ENCODE measurements around the gene DSCAM. TPM values are rescaled to one million over a fixed set of nuclear protein-coding genes. Genes with fewer than 3 reads are reported as not detected.

Gene DSCAM
- total RNA-seq, 3 donors from 2014 or later, result not detected

GRCh38 chr21:40819071-40819900, 27.7 kb downstream of the DSCAM start:
- peaks cover 10% of the 10 kb centered on the region for H3K9me3 Mint-ChIP-seq
- no peak overlapping the region for H3K4me3 Mint-ChIP-seq
- no peaks in the 10 kb centered on the region for H3K4me1 Mint-ChIP-seq (ENCODE audit: low read depth)

GRCh38 chr21:40813918-40814317, 33.0 kb downstream of the DSCAM start:
- no peaks in the 10 kb centered on the region for H3K36me3 Mint-ChIP-seq (ENCODE audit: insufficient read depth)
- ATAC-seq (no peak), DNase-seq (no peak)
- no peak overlapping the region for H3K4me3 Mint-ChIP-seq
- H3K9me3 Mint-ChIP-seq, result peaks cover 3% of the 10 kb centered on the region
- H3K27me3 Mint-ChIP-seq (ENCODE audit: low read depth), result peaks cover 2% of the 10 kb centered on the region
- no peaks in the 10 kb centered on the region for H3K4me1 Mint-ChIP-seq (ENCODE audit: low read depth)

More at GRCh38 chr21:40819071-40819900, 27.7 kb downstream of the DSCAM start:
- DNase-seq (no peak), ATAC-seq (no peak)
- Mint-ChIP-seq H3K36me3 (ENCODE audit: insufficient read depth) (no peaks in the 10 kb centered on the region), H3K27me3 (ENCODE audit: low read depth) (peaks cover 2% of the 10 kb centered on the region)

GRCh38 chr21:40809673-40810197, 37.2 kb downstream of the DSCAM start:
- no peaks in the 10 kb centered on the region for H3K4me1 Mint-ChIP-seq (ENCODE audit: low read depth)
- H3K9me3 Mint-ChIP-seq, result peaks cover 10% of the 10 kb centered on the region
- no peak for ATAC-seq

GRCh38 chr21:40803101-40803500, 43.9 kb downstream of the DSCAM start:
- Mint-ChIP-seq H3K4me1 (ENCODE audit: low read depth) (no peaks in the 10 kb centered on the region), H3K27me3 (ENCODE audit: low read depth) (no peaks in the 10 kb centered on the region), H3K9me3 (peaks cover 32% of the 10 kb centered on the region), H3K36me3 (ENCODE audit: insufficient read depth) (peaks cover 2% of the 10 kb centered on the region), H3K4me3 (no peak overlapping the region)
- DNase-seq (no peak), ATAC-seq (no peak)

More at GRCh38 chr21:40809673-40810197, 37.2 kb downstream of the DSCAM start:
- H3K36me3 Mint-ChIP-seq (ENCODE audit: insufficient read depth), result no peaks in the 10 kb centered on the region
- no peak overlapping the region for H3K4me3 Mint-ChIP-seq
- peaks cover 2% of the 10 kb centered on the region for H3K27me3 Mint-ChIP-seq (ENCODE audit: low read depth)
- no peak for DNase-seq

GRCh38 chr21:40800126-40800525, 46.8 kb downstream of the DSCAM start:
- ATAC-seq, result no peak

GRCh38 chr21:40797891-40798290, 49.1 kb downstream of the DSCAM start:
- no peak overlapping the region for H3K4me3 Mint-ChIP-seq
- H3K9me3 Mint-ChIP-seq, result peaks cover 41% of the 10 kb centered on the region
- peaks cover 2% of the 10 kb centered on the region for H3K36me3 Mint-ChIP-seq (ENCODE audit: insufficient read depth)
- DNase-seq (no peak), ATAC-seq (no peak)
- H3K4me1 Mint-ChIP-seq (ENCODE audit: low read depth), result no peaks in the 10 kb centered on the region
- no peaks in the 10 kb centered on the region for H3K27me3 Mint-ChIP-seq (ENCODE audit: low read depth)

More at GRCh38 chr21:40800126-40800525, 46.8 kb downstream of the DSCAM start:
- Mint-ChIP-seq H3K4me1 (ENCODE audit: low read depth) (no peaks in the 10 kb centered on the region), H3K9me3 (peaks cover 44% of the 10 kb centered on the region), H3K4me3 (no peak overlapping the region), H3K27me3 (ENCODE audit: low read depth) (no peaks in the 10 kb centered on the region), H3K36me3 (ENCODE audit: insufficient read depth) (peaks cover 2% of the 10 kb centered on the region)
- DNase-seq, result no peak

GRCh38 chr21:40797410-40797809, 49.5 kb downstream of the DSCAM start:
- no peak overlapping the region for H3K4me3 Mint-ChIP-seq
- no peaks in the 10 kb centered on the region for H3K27me3 Mint-ChIP-seq (ENCODE audit: low read depth)
- H3K4me1 Mint-ChIP-seq (ENCODE audit: low read depth), result no peaks in the 10 kb centered on the region
- peaks cover 41% of the 10 kb centered on the region for H3K9me3 Mint-ChIP-seq
- no peak for ATAC-seq
- DNase-seq, result no peak
- peaks cover 2% of the 10 kb centered on the region for H3K36me3 Mint-ChIP-seq (ENCODE audit: insufficient read depth)

- DNase-seq (no peak), ATAC-seq (no peak)
- Mint-ChIP-seq H3K4me3 (no peak overlapping the region), H3K27me3 (ENCODE audit: low read depth) (no peaks in the 10 kb centered on the region), H3K4me1 (ENCODE audit: low read depth) (no peaks in the 10 kb centered on the region), H3K9me3 (peaks cover 38% of the 10 kb centered on the region), H3K36me3 (ENCODE audit: insufficient read depth) (peaks cover 2% of the 10 kb centered on the region)
Observed at GRCh38 chr21:40796464-40796863, 50.5 kb downstream of the DSCAM start.

GRCh38 chr21:40795313-40795712, 51.6 kb downstream of the DSCAM start:
- Mint-ChIP-seq H3K9me3 (peaks cover 36% of the 10 kb centered on the region), H3K4me3 (no peak overlapping the region), H3K27me3 (ENCODE audit: low read depth) (no peaks in the 10 kb centered on the region), H3K36me3 (ENCODE audit: insufficient read depth) (peaks cover 2% of the 10 kb centered on the region), H3K4me1 (ENCODE audit: low read depth) (no peaks in the 10 kb centered on the region)
- ATAC-seq, result no peak
- DNase-seq, result no peak

- Mint-ChIP-seq H3K27me3 (ENCODE audit: low read depth) (no peaks in the 10 kb centered on the region), H3K36me3 (ENCODE audit: insufficient read depth) (no peaks in the 10 kb centered on the region), H3K9me3 (peaks cover 25% of the 10 kb centered on the region), H3K4me1 (ENCODE audit: low read depth) (no peaks in the 10 kb centered on the region), H3K4me3 (no peak overlapping the region)
- no peak for ATAC-seq
- DNase-seq, result no peak
Observed at GRCh38 chr21:40792691-40793456, 54.1 kb downstream of the DSCAM start.

GRCh38 chr21:40788635-40789034, 58.3 kb downstream of the DSCAM start:
- H3K27me3 Mint-ChIP-seq (ENCODE audit: low read depth), result no peaks in the 10 kb centered on the region
- no peak overlapping the region for H3K4me3 Mint-ChIP-seq
- ATAC-seq (no peak), DNase-seq (no peak)
- peaks cover 10% of the 10 kb centered on the region for H3K9me3 Mint-ChIP-seq
- H3K36me3 Mint-ChIP-seq (ENCODE audit: insufficient read depth), result no peaks in the 10 kb centered on the region
- no peaks in the 10 kb centered on the region for H3K4me1 Mint-ChIP-seq (ENCODE audit: low read depth)

- DNase-seq (no peak), ATAC-seq (no peak)
Observed at GRCh38 chr21:40783404-40783803, 63.6 kb downstream of the DSCAM start.

GRCh38 chr21:40770435-40771055, 76.4 kb downstream of the DSCAM start:
- ATAC-seq (no peak), DNase-seq (no peak)
- H3K4me3 Mint-ChIP-seq, result no peak overlapping the region
- H3K36me3 Mint-ChIP-seq (ENCODE audit: insufficient read depth), result no peaks in the 10 kb centered on the region
- no peaks in the 10 kb centered on the region for H3K9me3 Mint-ChIP-seq
- H3K4me1 Mint-ChIP-seq (ENCODE audit: low read depth), result no peaks in the 10 kb centered on the region
- no peaks in the 10 kb centered on the region for H3K27me3 Mint-ChIP-seq (ENCODE audit: low read depth)

More at GRCh38 chr21:40783404-40783803, 63.6 kb downstream of the DSCAM start:
- no peaks in the 10 kb centered on the region for H3K4me1 Mint-ChIP-seq (ENCODE audit: low read depth)
- no peaks in the 10 kb centered on the region for H3K9me3 Mint-ChIP-seq
- H3K36me3 Mint-ChIP-seq (ENCODE audit: insufficient read depth), result no peaks in the 10 kb centered on the region
- H3K4me3 Mint-ChIP-seq, result no peak overlapping the region
- H3K27me3 Mint-ChIP-seq (ENCODE audit: low read depth), result no peaks in the 10 kb centered on the region

GRCh38 chr21:40769231-40769630, 77.7 kb downstream of the DSCAM start:
- DNase-seq, result no peak
- H3K4me3 Mint-ChIP-seq, result no peak overlapping the region
- no peaks in the 10 kb centered on the region for H3K4me1 Mint-ChIP-seq (ENCODE audit: low read depth)
- peaks cover 1% of the 10 kb centered on the region for H3K9me3 Mint-ChIP-seq
- H3K36me3 Mint-ChIP-seq (ENCODE audit: insufficient read depth), result no peaks in the 10 kb centered on the region
- ATAC-seq, result no peak
- no peaks in the 10 kb centered on the region for H3K27me3 Mint-ChIP-seq (ENCODE audit: low read depth)

Measured in activated T-cell treated with anti-CD3 and anti-CD28 coated beads, Interleukin-2, amount 50 U/mL, for 4 hours (primary cell).